Endodermal cell (in vitro differentiated cells): ENCODE results near the gene TEX264. TPM values are rescaled to one million over a fixed set of nuclear protein-coding genes. Genes with fewer than 3 reads are reported as not detected.
A peak's percentile ranks its signal among the peaks of the same experiment; 100 is the strongest.
"Not testable (repeated sequence)": the region's sequence is repeated elsewhere in the genome, so short reads cannot be mapped to it uniquely, and the experiment has no call there.

Experiments
- DNase-seq: peaks from one replicate; pipeline ENCODE4 v3.0.0-alpha.2; 2017
- H3K27ac ChIP-seq: 2 replicates; pipeline ENCODE4 v1.5.1; 2013; ENCODE audit warnings: mild to moderate bottlenecking, low read depth, low read length, moderate library complexity
- H3K27me3 ChIP-seq: 2 replicates; pipeline ENCODE4 v1.6.1; 2013; ENCODE audit warnings: mild to moderate bottlenecking, low read length, moderate library complexity; ENCODE audit not compliant: insufficient read depth, control insufficient read depth, poor library complexity, severe bottlenecking
- H3K36me3 ChIP-seq: 2 replicates; pipeline ENCODE4 v1.7.0; 2013; ENCODE audit warnings: mild to moderate bottlenecking, low read length, moderate library complexity; ENCODE audit not compliant: control insufficient read depth, insufficient read depth
- H3K4me1 ChIP-seq: one replicate; pipeline ENCODE4 v1.7.0; 2013; ENCODE audit warnings: low read length; ENCODE audit not compliant: control insufficient read depth, insufficient read depth
- H3K4me3 ChIP-seq: 2 replicates; pipeline ENCODE4 v1.5.1; 2013; ENCODE audit warnings: mild to moderate bottlenecking, low read length, moderate library complexity
- H3K9ac ChIP-seq: 2 replicates; pipeline ENCODE4 v1.6.1; 2013; ENCODE audit warnings: mild to moderate bottlenecking, low read length, moderate library complexity; ENCODE audit not compliant: poor library complexity, severe bottlenecking; ENCODE audit errors: extremely low read depth
- H3K9me3 ChIP-seq: 2 replicates; pipeline ENCODE4 v1.6.1; 2013; ENCODE audit warnings: mild to moderate bottlenecking, low read length, moderate library complexity; ENCODE audit not compliant: control insufficient read depth
- H3K27ac Mint-ChIP-seq: 2 replicates; pipeline ENCODE4 v1.8.0; 2020; ENCODE audit warnings: mixed read lengths
- H3K27me3 Mint-ChIP-seq: 2 replicates; pipeline ENCODE4 v1.8.0; 2021; ENCODE audit warnings: mild to moderate bottlenecking, mixed read lengths; ENCODE audit not compliant: insufficient read depth
- H3K36me3 Mint-ChIP-seq: 2 replicates; pipeline ENCODE4 v1.8.0; 2020; ENCODE audit warnings: low read depth, mixed read lengths
- H3K4me1 Mint-ChIP-seq: 2 replicates; pipeline ENCODE4 v1.8.0; 2020; ENCODE audit warnings: mixed read lengths
- H3K4me3 Mint-ChIP-seq: 2 replicates; pipeline ENCODE4 v1.8.0; 2020; ENCODE audit warnings: mild to moderate bottlenecking, moderate library complexity, mixed read lengths
- H3K9me3 Mint-ChIP-seq: 2 replicates; pipeline ENCODE4 v1.8.0; 2020; ENCODE audit warnings: mild to moderate bottlenecking, mixed read lengths
- CTCF ChIP-seq: fragments of 200-600 bp; sonication (generic); conservative IDR thresholded peaks from 2 replicates; pipeline ENCODE4 v1.5.0; 2021; ENCODE audit warnings: antibody characterized with exemption, mild to moderate bottlenecking
- WGBS, 2 experiments: methylation state at CpG; one replicate each; pipeline versions ENCODE4 v1.1.5 to v1.1.7; 2013; ENCODE audit warnings: missing lambda C conversion rate in 2 of 2, mixed read lengths in 1 of 2; ENCODE audit not compliant: insufficient coverage in 1 of 2, insufficient read length in 1 of 2; 5-methylcytosine and 5-hydroxymethylcytosine counted together
- total RNA-seq, 2 donors: library from RNA; stranded (reverse); fragmentation: NEBNext Ultra II Directional in 1 of 2; extraction: Animal tissue kit (Norgen Biotek cat#: 25700) in 1 of 2; gene quantifications; 2 replicates in 1 of 2; 3 replicates in 1 of 2; pipeline ENCODE4 v1.2.1, GENCODE V29; 2021

The TEX264 gene
- total RNA-seq, 2 donors from 2014 or later: 21.1 to 24.9 TPM

DNA sequence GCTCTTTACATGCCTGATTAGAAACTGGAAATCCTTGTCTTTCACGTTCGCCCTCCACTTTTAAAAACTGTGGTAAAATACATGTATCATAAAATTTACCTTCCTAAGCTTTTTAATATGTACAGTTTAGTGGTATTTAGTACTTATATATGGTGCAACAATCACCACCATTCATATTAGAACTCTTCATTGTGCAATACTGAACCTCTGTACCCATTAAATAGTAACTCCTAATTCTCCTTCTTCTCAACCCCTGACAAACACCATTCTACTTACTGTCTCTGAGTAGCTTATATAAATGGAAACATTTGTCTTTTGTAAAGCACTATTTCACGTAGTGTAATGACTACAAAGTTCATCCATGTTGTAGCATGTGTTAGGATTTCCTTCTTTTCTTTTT lies 64.0 kb downstream of the TEX264 start:
- Histone ChIP-seq H3K9ac (no peak overlapping the region), H3K4me1 (peaks cover 6% of the 10 kb centered on the region), H3K36me3 (no peaks in the 10 kb centered on the region), H3K4me3 (peak overlapping the region; percentile 71), H3K27me3 (no peaks in the 10 kb centered on the region), H3K9me3 (peaks cover 5% of the 10 kb centered on the region), H3K27ac (no peak overlapping the region)
- DNase-seq: no peak
- no peak for TF ChIP-seq CTCF
- Mint-ChIP-seq H3K27me3 (peaks cover 3% of the 10 kb centered on the region), H3K4me3 (peak overlapping the region; percentile 34), H3K9me3 (no peaks in the 10 kb centered on the region), H3K4me1 (peaks cover 12% of the 10 kb centered on the region), H3K36me3 (no peaks in the 10 kb centered on the region), H3K27ac (peak overlapping the region; percentile 91)
- WGBS, 2 experiments: 83% methylated on average over 3 of the region's 3 CpGs; no CpG with 5 or more reads in 1 of the 2 experiments

- H3K27me3 ChIP-seq: no peaks in the 10 kb centered on the region
- H3K9ac ChIP-seq: no peak overlapping the region
- no peak for TF ChIP-seq CTCF
- no peak overlapping the region for H3K4me3 ChIP-seq
- Mint-ChIP-seq H3K27me3 (peaks cover 3% of the 10 kb centered on the region), H3K27ac (no peak overlapping the region), H3K4me3 (no peak overlapping the region), H3K4me1 (peaks cover 12% of the 10 kb centered on the region), H3K36me3 (no peaks in the 10 kb centered on the region), H3K9me3 (no peaks in the 10 kb centered on the region)
- WGBS, 2 experiments: 97 to 100% methylated on average over 1 to 2 of the region's 2 CpGs
- H3K4me1 ChIP-seq: peaks cover 6% of the 10 kb centered on the region
- no peaks in the 10 kb centered on the region for H3K36me3 ChIP-seq
- DNase-seq: no peak
- H3K27ac ChIP-seq: no peak overlapping the region
- peaks cover 5% of the 10 kb centered on the region for H3K9me3 ChIP-seq
These were observed 64.9 kb downstream of the TEX264 start for GRCh38 chr3:51735950-51736349.

- H3K36me3 ChIP-seq: no peaks in the 10 kb centered on the region
- H3K36me3 Mint-ChIP-seq: no peaks in the 10 kb centered on the region
- no peak overlapping the region for H3K27ac Mint-ChIP-seq
- no peak overlapping the region for H3K4me3 ChIP-seq
- H3K9me3 ChIP-seq: peaks cover under 1% of the 10 kb centered on the region
- peaks cover 6% of the 10 kb centered on the region for H3K4me1 ChIP-seq
- H3K9me3 Mint-ChIP-seq: peaks cover 7% of the 10 kb centered on the region
- H3K4me1 Mint-ChIP-seq: peaks cover 11% of the 10 kb centered on the region
- DNase-seq: no peak
- H3K27me3 ChIP-seq: no peaks in the 10 kb centered on the region
- H3K27me3 Mint-ChIP-seq: peaks cover 3% of the 10 kb centered on the region
- no peak overlapping the region for H3K9ac ChIP-seq
- 86 to 88% methylated on average over 1 to 4 of the region's 4 CpGs for WGBS, 2 experiments
- no peak overlapping the region for H3K27ac ChIP-seq
- H3K4me3 Mint-ChIP-seq: no peak overlapping the region
- no peak for TF ChIP-seq CTCF
These were observed 68.1 kb downstream of the TEX264 start for GRCh38 chr3:51739110-51739509.

GRCh38 chr3:51742320-51742719 lies 71.3 kb downstream of the TEX264 start:
- not testable (repeated sequence) for H3K27me3 Mint-ChIP-seq, DNase-seq, H3K9ac ChIP-seq, H3K4me1 ChIP-seq, H3K36me3 ChIP-seq, H3K4me3 ChIP-seq, H3K27me3 ChIP-seq, H3K27ac Mint-ChIP-seq, H3K36me3 Mint-ChIP-seq, H3K27ac ChIP-seq, H3K4me3 Mint-ChIP-seq, H3K4me1 Mint-ChIP-seq
- H3K9me3 Mint-ChIP-seq: peaks cover 31% of the 10 kb centered on the region
- WGBS, 2 experiments: 93 to 96% methylated on average over 3 of the region's 3 CpGs
- H3K9me3 ChIP-seq: peaks cover 11% of the 10 kb centered on the region

- DNase-seq, H3K27me3 ChIP-seq, H3K27ac ChIP-seq, H3K4me1 Mint-ChIP-seq, H3K27ac Mint-ChIP-seq, H3K36me3 Mint-ChIP-seq, H3K27me3 Mint-ChIP-seq, H3K9ac ChIP-seq, H3K4me1 ChIP-seq, H3K4me3 ChIP-seq, H3K36me3 ChIP-seq, H3K4me3 Mint-ChIP-seq: not testable (repeated sequence)
- WGBS, 2 experiments: 71 to 92% methylated on average over 3 to 4 of the region's 4 CpGs
- peaks cover 37% of the 10 kb centered on the region for H3K9me3 Mint-ChIP-seq
- H3K9me3 ChIP-seq: peaks cover 17% of the 10 kb centered on the region
These were observed 71.9 kb downstream of the TEX264 start for GRCh38 chr3:51742978-51743377.
